GM12875 (cell line): ENCODE data around the gene PSMA8.
A peak's percentile ranks its signal among the peaks of the same experiment; 100 is the strongest.
"Not testable (repeated sequence)": the region's sequence is repeated elsewhere in the genome, so short reads cannot be mapped to it uniquely, and the experiment has no call there.

Experiments
- H3K4me3 ChIP-seq: one replicate; pipeline ENCODE4 v1.5.1; 2011; ENCODE audit warnings: low read depth, low read length, control low read depth
- CTCF ChIP-seq: IDR thresholded peaks from 2 replicates; pipeline ENCODE4 v1.5.1; 2011; ENCODE audit warnings: low read depth, mild to moderate bottlenecking, control low read depth, inconsistent platforms, low read length, moderate library complexity, borderline replicate concordance; ENCODE audit not compliant: insufficient read depth

Gene PSMA8

GRCh38 chr18:26091047-26091630, 42.5 kb upstream of the PSMA8 start:
- H3K4me3 ChIP-seq, result peak overlapping the region; percentile 87
- TF ChIP-seq CTCF, result no peak

GRCh38 chr18:26096852-26097251, 36.8 kb upstream of the PSMA8 start:
- no peak for TF ChIP-seq CTCF
- H3K4me3 ChIP-seq, result no peak overlapping the region

GRCh38 chr18:26097563-26097962, 36.1 kb upstream of the PSMA8 start:
- no peak overlapping the region for H3K4me3 ChIP-seq
- no peak for TF ChIP-seq CTCF

GRCh38 chr18:26103579-26103978, 30.1 kb upstream of the PSMA8 start:
- H3K4me3 ChIP-seq, result no peak overlapping the region
- TF ChIP-seq CTCF, result peak; percentile 26; the same call in 1 of the 2 replicates

- no peak for TF ChIP-seq CTCF
- no peak overlapping the region for H3K4me3 ChIP-seq
Measured at GRCh38 chr18:26104035-26104434, 29.6 kb upstream of the PSMA8 start.

GRCh38 chr18:26119246-26119645, 14.4 kb upstream of the PSMA8 start:
- TF ChIP-seq CTCF, result no peak
- no peak overlapping the region for H3K4me3 ChIP-seq

- H3K4me3 ChIP-seq, result no peak overlapping the region
- no peak for TF ChIP-seq CTCF
Measured at GRCh38 chr18:26121476-26121875, 12.2 kb upstream of the PSMA8 start.

GRCh38 chr18:26121994-26122393, 11.7 kb upstream of the PSMA8 start:
- H3K4me3 ChIP-seq, result not testable (repeated sequence)
